K562 (cell line): ENCODE results near the gene ANXA3. TPM values are rescaled to one million over a fixed set of nuclear protein-coding genes. Genes with fewer than 3 reads are reported as not detected.

Experiments used
- ATAC-seq: fragments of 200-7000 bp; cut with Tn5 transposase; 3 replicates; pipeline ENCODE4 v1.9.1; 2020; ENCODE audit warnings: moderate library complexity
- BruUV-seq: library from RNA; stranded (reverse); fragments of 400-500 nt; replicated peaks from 2 replicates; lab custom pipeline; 2021; lab: Mats Ljungman, UMichigan
- CTCF ChIA-PET: fragments of 300-600 bp; formaldehyde crosslinking; extraction: SDS; loops from one replicate; lab custom pipeline; 2021; ENCODE audit warnings: low intra/inter-chr PET ratio; lab: Yijun Ruan, JAX
- POLR2A ChIA-PET: fragments of 300-600, 350-650 bp; sonication (Branson Sonifier 250); formaldehyde crosslinking; extraction: SDS; loops from one replicate; lab custom pipeline; 2021; ENCODE audit warnings: antibody characterized with exemption, inconsistent platforms; lab: Yijun Ruan, JAX
- DNase-seq, 4 experiments: peaks; one replicate each; pipeline versions ENCODE4 v3.0.0 to v3.0.0-alpha.2; 2011 to 2018; ENCODE audit warnings: low spot score in 3 of 4, mixed read lengths in 3 of 4; ENCODE audit errors: extremely low read depth in 1 of 4
- FAIRE-seq: peaks from 2 replicates; lab custom pipeline; 2011; peaks lifted over from hg19 to GRCh38; lab: Jason Lieb, UNC
- H2AFZ ChIP-seq: 2 replicates; pipeline ENCODE4 v1.6.0; 2011; ENCODE audit warnings: low read depth, low read length, control low read depth, inconsistent platforms
- H3K27ac ChIP-seq: fragments of 200-600 bp; 3 replicates; pipeline ENCODE4 v1.8.0; 2011; ENCODE audit warnings: low read depth, mild to moderate bottlenecking, control low read depth, inconsistent platforms, low read length, moderate library complexity, mixed read lengths; ENCODE audit errors: extremely low read depth
- H3K27me3 ChIP-seq, 2 experiments: fragments of 300-600 bp in 1 of 2; 2 replicates in 1 of 2; 3 replicates in 1 of 2; pipeline versions ENCODE4 v1.6.0 to v1.8.0; 2011; ENCODE audit warnings: inconsistent platforms in 2 of 2, low read length in 2 of 2, mild to moderate bottlenecking in 1 of 2, mixed read lengths in 1 of 2, moderate library complexity in 1 of 2; ENCODE audit not compliant: control insufficient read depth in 2 of 2, insufficient read depth in 2 of 2
- H3K36me3 ChIP-seq: fragments of 300-600 bp; 3 replicates; pipeline ENCODE4 v1.8.0; 2011; ENCODE audit warnings: mild to moderate bottlenecking, low read length, inconsistent platforms; ENCODE audit not compliant: control insufficient read depth, insufficient read depth
- H3K4me1 ChIP-seq, 2 experiments: fragments of 200-600 bp in 1 of 2; replicated peaks in 1 of 2; 2 replicates in 1 of 2; 3 replicates in 1 of 2; pipeline versions ENCODE4 v1.5.1 to v1.8.0; 2011; ENCODE audit warnings: inconsistent platforms in 2 of 2, low read length in 2 of 2, mild to moderate bottlenecking in 1 of 2, mixed read lengths in 1 of 2, moderate library complexity in 1 of 2; ENCODE audit not compliant: control insufficient read depth in 2 of 2, insufficient read depth in 2 of 2
- H3K4me2 ChIP-seq: 2 replicates; pipeline ENCODE4 v1.6.1; 2011; ENCODE audit warnings: low read length, control low read depth, inconsistent platforms, mixed read lengths; ENCODE audit not compliant: insufficient read depth
- H3K4me3 ChIP-seq: fragments of 200-600 bp; sonication (generic), shearing (Covaris generic); 2 replicates; pipeline ENCODE4 v1.5.1; 2016; ENCODE audit warnings: control low read depth, inconsistent platforms
- H3K79me2 ChIP-seq: fragments of 200-600 bp; 3 replicates; pipeline ENCODE4 v1.8.0; 2011; ENCODE audit warnings: low read length, inconsistent platforms; ENCODE audit not compliant: control insufficient read depth, insufficient read depth
- H3K9ac ChIP-seq, 2 experiments: 2 replicates each; pipeline versions ENCODE4 v1.6.0 to v1.6.1; 2011; ENCODE audit warnings: low read depth in 2 of 2, low read length in 2 of 2, control low read depth in 1 of 2, inconsistent platforms in 1 of 2, mild to moderate bottlenecking in 1 of 2, mixed read lengths in 1 of 2; ENCODE audit not compliant: insufficient read depth in 1 of 2
- H3K9me1 ChIP-seq: one replicate; pipeline ENCODE4 v1.6.0; 2011; ENCODE audit warnings: inconsistent platforms, mild to moderate bottlenecking, low read length, moderate library complexity; ENCODE audit not compliant: control insufficient read depth, insufficient read depth
- H3K9me3 ChIP-seq: replicated peaks from 2 replicates; pipeline ENCODE4 v1.5.1; 2011; ENCODE audit warnings: low read depth, low read length, inconsistent platforms; ENCODE audit not compliant: control insufficient read depth, insufficient read depth
- H4K20me1 ChIP-seq: replicated peaks from 2 replicates; pipeline ENCODE4 v1.6.1; 2011; ENCODE audit warnings: low read length, inconsistent platforms, mixed read lengths; ENCODE audit not compliant: control insufficient read depth, insufficient read depth
- MYC ChIP-seq, 2 experiments: fragments of 250-450 bp in 1 of 2; sonication (Bioruptor Pico) in 1 of 2; IDR thresholded peaks; 2 replicates each; pipeline versions ENCODE4 v1.5.1 to v1.6.1; 2012 to 2021; ENCODE audit warnings: low read depth in 2 of 2, borderline replicate concordance in 1 of 2, improper control_type of control experiment in 1 of 2, low read length in 1 of 2, mild to moderate bottlenecking in 1 of 2, moderate library complexity in 1 of 2
- NR3C1 ChIP-seq: sonication (generic); formaldehyde crosslinking; IDR thresholded peaks from 2 replicates; pipeline ENCODE4 v1.8.1; 2022; ENCODE audit warnings: missing genetic modification reagents
- PHF20 ChIP-seq: fragments of 450-650 bp; IDR thresholded peaks from 2 replicates; pipeline ENCODE4 v1.6.1; 2018; ENCODE audit not compliant: partially characterized antibody
- TAL1 ChIP-seq: fragments of 450-650 bp; IDR thresholded peaks from 2 replicates; pipeline ENCODE4 v1.6.1; 2016; ENCODE audit warnings: mild to moderate bottlenecking
- TOE1 ChIP-seq, 2 experiments: fragments of 450-650 bp in 1 of 2; sonication (generic) in 1 of 2; formaldehyde crosslinking in 1 of 2; IDR thresholded peaks; 2 replicates each; pipeline versions ENCODE4 v1.7.1 to v1.8.0; 2016 to 2022; ENCODE audit warnings: borderline replicate concordance in 2 of 2, mild to moderate bottlenecking in 2 of 2, antibody characterized with exemption in 1 of 2, inconsistent platforms in 1 of 2, low read depth in 1 of 2, missing genetic modification reagents in 1 of 2, moderate library complexity in 1 of 2
- ZBTB34 ChIP-seq: fragments of 250-450 bp; sonication (Bioruptor Pico); IDR thresholded peaks from 2 replicates; pipeline ENCODE4 v1.8.0; 2021; ENCODE audit warnings: mild to moderate bottlenecking, moderate library complexity
- ZFP91 ChIP-seq: sonication (generic); formaldehyde crosslinking; IDR thresholded peaks from 2 replicates; pipeline ENCODE4 v1.8.0; 2022; ENCODE audit warnings: mild to moderate bottlenecking, missing genetic modification reagents
- ZNF253 ChIP-seq: fragments of 250-450 bp; sonication (Bioruptor Pico); conservative IDR thresholded peaks from 2 replicates; pipeline ENCODE4 v1.6.1; 2021; ENCODE audit warnings: mild to moderate bottlenecking
- ZNF354B ChIP-seq: fragments of 250-450 bp; sonication (Bioruptor Pico); IDR thresholded peaks from 2 replicates; pipeline ENCODE4 v1.4.0; 2020
- ZNF77 ChIP-seq: fragments of 250-450 bp; sonication (Bioruptor Pico); IDR thresholded peaks from 2 replicates; pipeline ENCODE4 v1.5.0; 2020
- WGBS: fragments of 100-300 bp; shearing (Covaris generic); methylation state at CpG from one replicate; pipeline ENCODE4 v1.1.6; 2016; ENCODE audit warnings: low coverage, mixed read lengths; ENCODE audit not compliant: insufficient coverage; ENCODE audit errors: missing lambda C conversion rate; 5-methylcytosine and 5-hydroxymethylcytosine counted together
- in situ Hi-C: fragments of 300-500 bp; cut with MboI; formaldehyde crosslinking; loops from 4 replicates; pipeline ENCODE4 v1.15.0; 2018; ENCODE audit warnings: inconsistent platforms, mixed read lengths
- intact Hi-C: fragments of 100-400 bp; cut with micrococcal nuclease; formaldehyde crosslinking; loops from 2 replicates; pipeline ENCODE4 v1.14.2; 2022
- polyA plus RNA-seq, 8 experiments: library from polyadenylated mRNA; depleted of rRNA in 4 of 8; stranded (reverse) in 5 of 8; unstranded in 3 of 8; fragments of >200 nt; fragmentation: Nextera tagmentation in 2 of 8; fragmentation: Illumina TruSeq in 1 of 8; extraction: Ambion mirVana in 2 of 8; extraction: Trizol in 1 of 8; gene quantifications; 2 replicates each; pipeline versions ENCODE4 v1.2.1 to v1.2.3, GENCODE V29; 2011 to 2014; ENCODE audit warnings: inconsistent platforms in 1 of 8, missing spikeins in 1 of 8
- total RNA-seq, 7 experiments: library from RNA; depleted of rRNA in 6 of 7; stranded (reverse); fragments of >200 nt in 6 of 7; fragmentation: Illumina TruSeq in 2 of 7; extraction: Trizol in 2 of 7; gene quantifications; 2 replicates each; pipeline versions ENCODE4 v1.2.1 to v1.2.3, GENCODE V29; 2011 to 2021; ENCODE audit warnings: low replicate concordance in 1 of 7
- TF ChIP-seq, protein P1 (sequence below): fragments of 450-650 bp; formaldehyde crosslinking; IDR thresholded peaks from 2 replicates; pipeline ENCODE4 v1.4.0; 2020; ENCODE audit warnings: mild to moderate bottlenecking, mixed read lengths

Gene ANXA3
- total and polyA plus RNA-seq, 9 of the 15 experiments (the other 6 are each of a cell fraction or from before 2014, with no cell fraction given) = 6.3 to 15.5 (median 9.8) TPM

- ChIA-PET CTCF (no interaction called here), POLR2A (interaction anchor here (0.6 kb wide), 1 partner anchor 1894 kb away, joined by 3 read pairs; no protein-coding TSS in a partner anchor)
- no peaks in the 10 kb centered on the region for H3K9me3 ChIP-seq
- peak overlapping the region; percentile 39; the same call in 2 of the 3 replicates for H3K27ac ChIP-seq
- H3K27me3 ChIP-seq = no peaks in the 10 kb centered on the region
- peak; percentile 67 for FAIRE-seq
- H3K36me3 ChIP-seq = no peaks in the 10 kb centered on the region
- H3K9ac ChIP-seq = no peak overlapping the region
- H3K4me1 ChIP-seq = peaks cover 44 to 61% of the 10 kb centered on the region in 2 experiments
- H3K79me2 ChIP-seq = no peaks in the 10 kb centered on the region
- DNase-seq = peak; percentile 34 to 65 (median 52)
- WGBS = 2% methylated on average over 3 of the region's 3 CpGs
- H2AFZ ChIP-seq = 0 out of 2 replicates have a peak overlapping the region, but pooled peaks have one; percentile 20
- BruUV-seq = no TSS peak
- no peaks in the 10 kb centered on the region for H3K9me1 ChIP-seq
- intact Hi-C loops = loop anchor here (2.0 kb wide), 3 partner anchors 18 to 42 kb away; no protein-coding TSS in a partner anchor
- no peak overlapping the region for H3K4me3 ChIP-seq
- ATAC-seq = peak; percentile 71
- peak overlapping the region; percentile 53 for H3K4me2 ChIP-seq
- in situ Hi-C loops = no loop called here
- no peaks in the 10 kb centered on the region for H4K20me1 ChIP-seq
- no peak for TF ChIP-seq MYC (IDR thresholded peaks at IDR 0.05; ENCODE audit: low read depth, low read length)
- no peak for TF ChIP-seq MYC (CRISPR knock-in tag; IDR thresholded peaks at IDR 0.05; ENCODE audit: borderline replicate concordance, low read depth)
- TF ChIP-seq ZNF253 (CRISPR knock-in tag) = no peak
- TF ChIP-seq PHF20 = no peak
- TF ChIP-seq ZNF354B (CRISPR knock-in tag) = no peak
- peak; percentile 58 for TF ChIP-seq TOE1 (IDR thresholded peaks at IDR 0.05; ENCODE audit: borderline replicate concordance)
- TF ChIP-seq TOE1 (CRISPR knock-in tag; IDR thresholded peaks at IDR 0.05; ENCODE audit: borderline replicate concordance, low read depth) = no peak
- no peak for TF ChIP-seq ZBTB34 (CRISPR knock-in tag)
- no peak for TF ChIP-seq ZFP91 (CRISPR knock-in tag)
- TF ChIP-seq ZNF77 (CRISPR knock-in tag) = no peak
- TF ChIP-seq, protein P1, sequence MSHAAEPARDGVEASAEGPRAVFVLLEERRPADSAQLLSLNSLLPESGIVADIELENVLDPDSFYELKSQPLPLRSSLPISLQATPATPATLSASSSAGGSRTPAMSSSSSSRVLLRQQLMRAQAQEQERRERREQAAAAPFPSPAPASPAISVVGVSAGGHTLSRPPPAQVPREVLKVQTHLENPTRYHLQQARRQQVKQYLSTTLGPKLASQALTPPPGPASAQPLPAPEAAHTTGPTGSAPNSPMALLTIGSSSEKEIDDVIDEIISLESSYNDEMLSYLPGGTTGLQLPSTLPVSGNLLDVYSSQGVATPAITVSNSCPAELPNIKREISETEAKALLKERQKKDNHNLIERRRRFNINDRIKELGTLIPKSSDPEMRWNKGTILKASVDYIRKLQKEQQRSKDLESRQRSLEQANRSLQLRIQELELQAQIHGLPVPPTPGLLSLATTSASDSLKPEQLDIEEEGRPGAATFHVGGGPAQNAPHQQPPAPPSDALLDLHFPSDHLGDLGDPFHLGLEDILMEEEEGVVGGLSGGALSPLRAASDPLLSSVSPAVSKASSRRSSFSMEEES (CRISPR knock-in tag) = no peak
- no peak for TF ChIP-seq NR3C1 (CRISPR knock-in tag)
- TF ChIP-seq TAL1 = peak; percentile 94
Measured at GRCh38 chr4:78650106-78651024, 98.8 kb downstream of the ANXA3 start.
